GM19455 (cell line): ENCODE data around the gene ACLY.
"Not testable (repeated sequence)": the region's sequence is repeated elsewhere in the genome, so short reads cannot be mapped to it uniquely, and the experiment has no call there.

Source experiments
- ATAC-seq: cut with Tn5 transposase; IDR thresholded peaks from one replicate; pipeline ENCODE4 v1.9.1; 2021; ENCODE audit not compliant: unreplicated experiment

ACLY gene

GRCh38 chr17:41873559-41874292 is 45.0 kb downstream of the ACLY start:
- no peak for ATAC-seq

GRCh38 chr17:41871789-41872188 is 47.0 kb downstream of the ACLY start:
- no peak for ATAC-seq

DNA sequence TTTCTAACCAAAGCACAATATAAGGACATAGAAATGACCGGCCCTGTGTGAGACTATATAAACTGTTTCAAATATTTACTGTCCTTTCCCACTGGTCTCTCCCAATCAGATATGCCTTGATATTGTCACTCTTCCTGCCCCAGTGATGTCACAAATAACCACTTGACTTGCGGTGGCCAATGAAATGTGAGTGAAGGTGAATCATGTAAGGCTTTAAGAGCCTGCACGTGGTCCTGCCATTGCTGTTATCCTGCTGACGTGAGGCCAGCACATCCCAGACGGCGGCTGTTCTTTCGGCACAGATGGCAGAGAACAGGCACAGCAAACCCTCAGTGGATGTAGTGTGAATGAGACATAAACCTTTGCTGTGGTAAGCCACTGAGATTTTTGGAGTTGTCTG is 48.1 kb downstream of the ACLY start:
- no peak for ATAC-seq

DNA sequence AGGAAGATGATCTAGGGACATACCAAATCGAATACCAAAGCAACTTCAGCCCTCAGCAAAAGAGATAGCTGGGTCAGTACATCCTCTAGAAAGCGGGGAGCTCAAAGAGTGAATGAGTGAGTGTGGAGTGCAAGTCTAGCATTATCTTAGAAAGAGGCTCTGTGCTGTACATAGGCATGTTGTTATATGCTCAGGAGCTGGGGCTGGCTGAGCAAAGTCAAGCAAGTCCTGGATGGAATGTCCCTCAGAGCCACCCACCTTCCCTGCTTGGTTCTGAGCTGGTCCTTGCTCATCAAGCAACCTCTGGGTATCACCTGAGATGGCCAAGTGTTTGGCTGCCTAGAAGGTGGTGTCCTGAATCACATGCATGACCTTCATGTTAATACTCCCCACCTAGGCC is 48.7 kb downstream of the ACLY start:
- no peak for ATAC-seq

DNA sequence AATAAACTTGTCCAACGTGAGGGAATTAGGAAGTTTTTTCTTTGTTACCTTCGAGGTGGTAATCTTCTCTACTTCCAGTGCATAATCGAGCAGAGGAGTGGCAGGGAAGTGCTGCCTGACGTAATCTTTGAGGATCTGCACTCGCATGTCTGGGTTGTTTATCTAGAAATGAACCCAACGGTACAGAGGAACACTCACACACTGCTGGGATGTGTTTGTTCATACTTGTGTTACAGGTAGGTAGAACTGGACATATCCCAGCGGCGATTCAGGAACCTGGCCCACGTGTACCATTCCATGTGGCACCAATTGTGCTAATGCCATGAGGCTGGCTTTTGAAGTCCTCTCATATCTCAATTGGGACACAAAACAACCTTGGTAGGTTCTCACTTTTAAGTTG is 49.3 kb downstream of the ACLY start:
- no peak for ATAC-seq

DNA sequence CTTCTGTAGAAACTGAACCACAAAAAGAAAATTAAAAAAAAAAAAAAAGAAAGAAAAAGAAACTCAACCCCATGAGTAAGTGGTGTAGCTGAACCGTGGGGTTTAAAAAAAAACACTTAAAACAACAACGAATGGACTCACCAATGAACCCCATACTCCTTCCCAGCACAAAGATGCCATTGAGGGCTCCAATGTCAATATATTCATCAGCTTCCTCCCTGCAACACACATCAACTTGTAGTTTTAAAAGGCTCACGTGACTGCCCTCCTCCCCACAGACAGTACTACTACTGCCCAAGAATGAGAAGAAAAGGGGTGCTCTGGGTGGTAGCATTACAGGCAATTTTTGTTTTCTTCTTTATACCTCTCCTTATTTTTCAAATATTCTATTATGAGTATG is 50.2 kb downstream of the ACLY start:
- ATAC-seq, result no peak

DNA sequence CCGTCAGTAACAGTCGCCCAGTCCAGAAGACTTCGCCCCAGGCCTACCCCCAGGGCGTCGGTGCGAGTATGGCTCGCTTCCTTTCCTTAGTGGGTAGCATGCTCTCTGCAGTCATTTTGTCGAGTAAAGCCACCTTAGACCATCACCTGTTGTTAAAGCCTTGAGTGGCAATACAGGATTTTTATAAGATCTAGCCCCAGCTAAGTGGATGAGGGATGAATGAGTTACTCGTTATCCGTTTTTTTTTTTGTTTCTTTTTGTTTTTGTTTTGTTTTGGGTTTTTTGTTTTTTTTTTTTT is 53.2 kb downstream of the ACLY start:
- ATAC-seq, result no peak

- ATAC-seq, result peak; percentile 88
Measured at GRCh38 chr17:41864836-41865595, 53.7 kb downstream of the ACLY start, which contains the start of gene KLHL11. TSS of gene KLHL11 (minus strand) at chr17:41865423. CDS start at chr17:41865370, 53 bp downstream.

GRCh38 chr17:41864498-41864835 is 54.3 kb downstream of the ACLY start:
- no peak for ATAC-seq

GRCh38 chr17:41863074-41863848 is 55.5 kb downstream of the ACLY start:
- ATAC-seq, result no peak

DNA sequence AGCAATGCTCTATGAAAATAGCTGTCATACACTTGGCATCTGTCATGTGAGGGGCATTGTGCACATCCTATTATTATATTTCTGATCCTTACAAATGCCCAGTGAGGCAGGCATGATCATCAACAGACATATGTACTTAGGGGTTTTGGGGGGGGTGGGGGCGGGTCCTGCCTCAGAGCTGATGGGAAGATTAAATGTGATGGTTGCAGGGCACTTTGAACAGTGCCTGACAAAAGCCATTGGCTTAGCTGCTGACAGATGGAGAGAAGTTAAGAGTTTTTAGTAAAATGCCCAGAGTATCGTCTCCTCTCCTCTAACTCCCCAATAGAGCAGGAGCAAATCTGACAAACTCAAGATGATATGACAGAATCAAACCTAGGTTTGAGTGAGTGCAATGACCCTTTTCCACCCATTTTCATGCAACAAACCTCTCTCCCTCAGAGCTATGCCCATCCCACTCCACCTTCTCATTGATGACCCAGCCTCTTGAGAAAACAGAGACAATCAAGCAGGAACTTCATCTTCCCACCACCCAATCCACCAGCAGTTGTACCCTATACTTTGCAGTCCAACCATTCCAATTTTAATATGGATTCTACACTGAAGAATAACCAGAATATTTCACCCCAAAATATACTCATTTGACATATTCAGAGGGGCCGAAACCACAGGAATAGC is 58.4 kb downstream of the ACLY start:
- ATAC-seq, result no peak

DNA sequence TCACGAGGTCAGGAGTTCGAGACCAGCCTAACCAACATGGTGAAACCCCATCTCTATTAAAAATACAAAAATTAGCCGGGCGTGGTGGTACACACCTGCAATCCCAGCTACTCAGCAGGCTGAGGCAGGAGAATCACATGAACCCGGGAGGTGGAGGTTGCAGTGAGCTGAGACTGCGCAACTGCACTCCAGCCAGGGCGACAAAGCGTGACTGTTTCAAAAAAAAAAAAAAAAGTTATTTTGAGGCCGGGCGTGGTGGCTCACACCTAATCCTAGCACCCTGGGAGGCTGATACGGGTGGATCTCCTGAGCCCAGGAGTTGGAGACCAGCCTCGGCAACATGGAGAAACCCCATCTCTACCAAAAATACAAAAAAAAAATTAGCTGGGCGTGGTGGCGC is 67.4 kb downstream of the ACLY start:
- ATAC-seq, result not testable (repeated sequence)

DNA sequence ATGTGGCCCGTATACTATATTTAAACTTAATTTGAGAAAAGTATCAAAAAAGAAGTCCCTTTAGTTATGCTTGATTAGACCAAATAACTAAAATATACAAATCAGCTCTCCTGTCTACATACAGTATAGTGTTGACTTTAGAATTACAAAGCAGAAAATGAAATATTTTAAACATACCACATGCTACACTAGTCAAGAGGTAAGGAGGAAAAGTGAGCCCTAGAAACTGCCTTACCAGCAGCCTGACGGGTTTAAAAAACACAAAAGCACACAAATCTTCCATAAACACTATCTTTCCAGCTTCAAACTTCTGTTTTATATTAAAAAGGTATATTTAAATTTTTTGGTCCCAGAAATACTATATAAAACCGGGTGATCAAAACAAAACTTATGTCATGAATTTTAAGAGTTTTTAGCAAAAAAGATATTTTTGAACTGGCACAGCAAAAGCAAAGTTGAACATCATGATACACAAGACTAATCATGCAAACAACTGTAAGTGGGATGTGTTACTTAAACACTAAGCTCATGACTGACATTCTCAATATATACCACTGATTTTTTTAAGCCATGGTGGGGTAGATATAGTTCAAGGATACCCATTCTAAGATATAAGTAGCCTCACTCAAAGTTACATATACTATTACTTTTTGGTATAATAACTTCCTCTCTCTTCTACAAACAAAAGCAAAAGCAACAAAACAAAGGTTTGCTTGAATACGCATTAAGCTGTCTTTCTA is 69.3 kb downstream of the ACLY start:
- ATAC-seq, result no peak

DNA sequence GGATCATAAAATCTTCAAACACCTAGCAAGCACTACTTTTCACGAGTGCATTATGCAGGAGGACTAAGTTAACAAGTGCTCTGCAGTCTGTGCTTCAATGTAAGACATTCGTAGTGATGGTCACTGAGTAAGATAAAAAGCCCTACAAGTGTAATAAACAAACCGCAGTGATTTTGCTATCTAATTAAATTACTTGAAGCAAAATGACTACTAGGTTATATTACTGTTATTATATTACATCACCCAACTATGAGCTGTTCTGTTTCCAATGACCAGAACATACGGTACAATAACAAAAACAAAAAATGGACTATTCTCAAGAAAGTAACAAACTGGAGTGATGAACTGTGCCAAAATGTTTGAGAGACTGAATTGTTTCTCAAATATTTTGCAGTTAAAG is 70.0 kb downstream of the ACLY start:
- no peak for ATAC-seq

DNA sequence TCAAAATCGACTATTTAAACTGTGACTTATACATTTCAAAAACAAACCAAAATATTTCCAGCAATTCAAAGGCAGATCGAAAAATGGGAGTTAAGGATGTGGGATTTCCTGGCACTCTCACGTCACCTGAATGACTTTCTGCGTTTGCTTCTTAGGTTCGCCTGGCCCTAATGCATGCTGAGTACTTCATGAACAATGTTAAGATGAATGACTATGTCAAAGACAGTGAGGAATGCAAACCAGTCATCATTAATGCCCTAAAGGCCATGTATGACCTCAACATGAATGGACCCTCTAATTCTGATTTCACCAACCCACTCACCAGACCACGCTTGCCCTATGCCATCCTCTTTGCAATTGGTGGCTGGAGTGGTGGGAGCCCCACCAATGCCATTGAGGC is 73.8 kb downstream of the ACLY start:
- no peak for ATAC-seq

- ATAC-seq, result not testable (repeated sequence)
Measured at GRCh38 chr17:41840781-41841180, 78.0 kb downstream of the ACLY start.

- not testable (repeated sequence) for ATAC-seq
Measured at GRCh38 chr17:41839448-41839847, 79.3 kb downstream of the ACLY start.

DNA sequence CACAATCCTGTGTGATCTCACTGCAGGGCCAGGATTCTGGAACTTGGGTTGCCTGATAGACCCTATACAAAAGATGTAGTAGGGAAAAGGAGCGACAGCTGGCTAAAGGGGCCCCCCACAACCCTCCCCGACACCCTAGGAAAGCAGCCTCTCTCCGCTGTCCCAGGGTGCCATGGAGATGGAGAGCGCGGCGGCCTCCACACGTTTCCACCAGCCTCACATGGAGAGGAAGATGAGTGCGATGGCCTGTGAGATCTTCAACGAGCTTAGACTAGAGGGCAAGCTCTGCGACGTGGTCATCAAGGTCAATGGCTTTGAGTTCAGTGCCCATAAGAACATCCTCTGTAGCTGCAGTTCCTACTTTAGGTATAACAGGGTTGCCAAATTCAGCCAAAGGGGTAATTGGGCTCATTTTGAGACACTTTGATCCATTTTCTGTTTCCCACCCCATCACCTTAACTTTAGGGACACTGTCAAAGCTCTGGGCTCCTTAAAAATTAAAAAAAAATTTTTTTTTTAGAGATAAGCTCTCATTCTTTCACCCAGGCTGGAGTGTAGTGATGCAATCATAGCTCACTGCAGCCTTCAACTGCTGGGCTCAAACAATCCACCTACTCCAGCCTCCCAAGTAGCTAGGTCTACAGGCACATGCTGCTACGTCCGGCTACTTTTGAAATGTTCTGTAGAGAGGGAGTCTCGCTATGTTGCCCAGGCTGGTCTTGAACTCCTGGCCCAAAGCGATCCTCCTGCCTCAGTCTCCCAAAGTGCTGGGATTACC is 80.8 kb downstream of the ACLY start, which contains the start of gene KLHL10:
KLHL10 (plus strand) TSS at position 65 of the 778 bp plus-strand sequence; CDS start at position 173, 108 bp downstream.
- ATAC-seq, result no peak

DNA sequence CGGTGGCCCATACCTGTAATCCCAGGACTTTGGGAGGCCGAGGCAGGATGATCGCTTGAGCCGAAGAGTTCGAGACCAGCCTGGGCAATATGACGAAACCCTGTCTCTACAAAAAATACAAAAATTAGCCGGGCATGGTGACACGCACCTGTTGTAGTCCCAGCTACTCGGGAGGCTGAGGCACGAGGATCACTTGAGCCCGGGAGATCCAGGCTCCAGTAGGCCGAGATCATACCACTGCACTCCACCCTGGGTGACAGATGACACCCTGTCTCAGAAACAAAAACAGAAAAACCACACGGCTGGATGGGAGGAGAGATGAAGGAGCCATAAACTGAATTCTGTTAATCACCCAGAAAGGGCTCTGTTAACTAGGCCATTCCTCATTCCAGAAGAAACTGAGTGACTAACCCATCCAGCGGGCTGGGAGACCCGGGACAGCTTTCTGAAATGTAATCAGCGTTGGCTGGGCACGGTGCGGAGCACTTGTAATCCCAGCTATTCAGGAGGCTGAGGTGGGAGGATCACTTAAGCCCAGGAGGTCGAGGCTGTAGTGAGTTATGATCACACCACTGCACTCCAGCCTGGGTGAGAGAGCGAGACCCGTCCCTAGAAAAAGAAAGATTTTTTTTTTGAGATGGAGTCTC is 82.1 kb downstream of the ACLY start:
- ATAC-seq, result no peak
